Measurements from ENCODE around the gene RNH1. TPM values are rescaled to one million over a fixed set of nuclear protein-coding genes. Genes with fewer than 3 reads are reported as not detected.
"Not testable (repeated sequence)": the region's sequence is repeated elsewhere in the genome, so short reads cannot be mapped to it uniquely, and the experiment has no call there.

The RNH1 gene
- total RNA-seq, 1 donor from 2014 or later: 306 TPM

DNA sequence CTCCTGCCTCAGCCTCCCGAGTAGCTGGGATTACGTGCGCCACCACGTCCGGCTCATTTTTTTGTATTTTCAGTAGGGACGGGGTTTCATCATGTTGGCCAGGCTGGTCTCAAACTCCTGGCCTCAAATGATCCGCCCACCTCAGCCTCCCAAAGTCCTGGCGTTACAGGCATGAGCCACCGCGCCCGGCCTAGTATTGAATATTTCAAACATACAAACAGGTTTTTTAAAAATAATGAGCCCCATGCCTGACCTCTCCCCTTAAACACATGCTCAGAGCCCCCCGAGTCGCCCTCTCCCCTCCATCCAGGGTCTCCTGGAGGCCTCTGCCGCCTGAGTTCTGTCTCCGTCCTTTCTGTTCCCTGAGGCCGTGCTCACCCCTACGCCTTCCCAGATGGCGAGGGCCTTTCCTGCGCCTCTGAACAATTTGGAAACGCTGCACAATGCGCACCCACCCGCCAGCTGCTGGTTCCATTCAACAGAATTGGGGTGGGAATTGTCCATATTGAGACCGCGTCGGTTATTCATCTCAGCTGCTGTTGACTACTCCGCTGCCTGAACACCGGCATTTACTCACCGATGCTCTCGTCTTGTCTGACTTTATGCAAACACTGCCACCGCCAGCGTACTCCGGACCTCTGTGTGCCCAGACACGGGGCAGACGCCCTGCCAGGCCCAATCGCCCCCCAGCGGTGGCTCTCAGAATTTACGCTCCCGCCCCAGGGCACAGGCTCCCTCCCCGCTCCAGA lies 13.6 kb upstream of the RNH1 start:
- DNase-seq (ENCODE audit: low read depth, low spot score): no peak

DNA sequence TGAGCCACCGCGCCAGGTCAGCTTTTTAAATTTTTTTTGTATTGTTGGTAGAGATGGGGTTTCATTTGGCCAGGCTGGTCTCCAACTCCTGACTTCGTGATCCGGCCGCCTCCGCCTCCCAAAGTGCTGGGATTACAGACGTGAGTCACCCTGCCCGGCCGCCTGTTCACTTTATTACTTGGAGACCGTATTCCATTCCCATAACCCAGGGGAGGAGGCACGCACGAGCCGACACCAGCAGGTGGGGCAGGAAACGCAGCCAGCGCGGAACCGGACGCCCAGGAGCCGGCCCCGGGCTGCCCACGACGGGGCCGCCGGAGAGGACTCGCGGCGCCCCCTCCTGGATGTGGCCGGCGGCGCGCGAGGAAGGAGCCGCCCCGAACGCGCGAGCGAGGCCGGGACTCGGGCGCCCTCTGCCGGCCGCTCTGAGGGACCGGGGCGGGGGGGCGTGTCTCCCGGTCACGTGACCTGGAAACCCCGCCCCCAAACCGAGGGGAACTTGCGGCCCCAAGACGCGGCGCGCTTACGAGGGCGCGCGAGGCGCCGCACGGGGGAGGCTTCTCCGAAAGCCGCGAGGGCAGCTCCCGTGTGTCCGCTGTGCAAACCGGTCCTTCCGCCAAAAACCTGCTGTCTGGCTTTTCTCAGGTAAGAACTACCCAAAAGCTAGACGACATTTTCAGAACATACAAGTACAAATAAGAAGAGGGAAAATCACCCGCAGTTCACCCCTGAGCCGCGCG lies 11.6 kb upstream of the RNH1 start:
- DNase-seq (ENCODE audit: low read depth, low spot score): peak; percentile 78

DNA sequence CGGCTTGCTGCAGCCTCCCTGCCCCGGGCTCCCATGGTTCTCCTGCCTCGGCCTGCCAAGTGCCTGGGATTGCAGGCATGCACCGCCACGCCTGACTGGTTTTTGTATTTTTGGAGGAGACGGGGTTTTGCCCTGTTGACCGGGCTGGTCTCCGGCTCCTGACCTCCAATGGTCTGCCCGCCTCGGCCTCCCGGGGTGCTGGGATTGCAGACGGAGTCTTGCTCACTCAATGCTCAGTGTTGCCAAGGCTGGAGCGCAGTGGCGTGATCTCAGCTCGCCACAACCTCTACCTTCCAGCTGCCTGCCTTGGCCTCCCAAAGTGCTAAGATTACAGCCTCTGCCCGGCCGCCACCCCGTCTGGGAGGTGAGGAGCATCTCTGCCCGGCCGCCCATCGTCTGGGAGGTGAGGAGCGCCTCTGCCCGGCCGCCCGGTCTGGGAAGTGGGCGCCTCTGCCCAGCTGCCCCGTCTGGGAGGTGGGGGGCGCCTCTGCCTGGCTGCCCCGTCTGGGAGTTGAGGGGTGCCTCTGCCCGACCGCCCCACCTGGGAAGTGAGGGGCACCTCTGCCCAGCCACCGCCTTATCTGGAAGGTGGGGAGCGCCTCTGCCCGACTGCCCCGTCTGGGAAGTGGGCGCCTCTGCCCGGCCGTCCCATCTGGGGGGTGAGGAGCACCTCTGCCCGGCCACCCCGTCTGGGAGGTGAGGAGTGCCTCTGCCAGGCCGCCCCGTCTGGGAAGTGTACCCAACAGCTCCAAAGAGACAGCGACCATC lies 10.1 kb upstream of the RNH1 start:
- not testable (repeated sequence) for DNase-seq (ENCODE audit: low read depth, low spot score)

DNA sequence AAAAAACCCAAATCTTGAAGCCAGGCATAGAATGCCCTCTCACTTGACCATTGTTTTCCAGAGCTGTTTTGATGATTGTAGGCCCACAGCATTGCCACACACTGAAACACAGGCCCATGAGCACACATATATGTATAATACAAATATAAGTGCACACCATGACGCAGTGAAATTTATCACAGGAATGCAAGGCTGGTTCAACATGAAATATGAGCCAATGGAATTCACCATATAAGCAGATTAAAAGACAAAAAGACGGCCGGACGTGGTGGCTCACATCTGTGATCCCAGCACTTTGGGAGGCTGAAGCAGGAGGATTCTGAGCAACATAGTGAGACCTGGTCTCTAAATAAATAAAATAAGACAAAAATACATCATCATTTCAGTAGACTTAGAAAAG lies 9.4 kb upstream of the RNH1 start:
- DNase-seq (ENCODE audit: low read depth, low spot score): no peak

DNA sequence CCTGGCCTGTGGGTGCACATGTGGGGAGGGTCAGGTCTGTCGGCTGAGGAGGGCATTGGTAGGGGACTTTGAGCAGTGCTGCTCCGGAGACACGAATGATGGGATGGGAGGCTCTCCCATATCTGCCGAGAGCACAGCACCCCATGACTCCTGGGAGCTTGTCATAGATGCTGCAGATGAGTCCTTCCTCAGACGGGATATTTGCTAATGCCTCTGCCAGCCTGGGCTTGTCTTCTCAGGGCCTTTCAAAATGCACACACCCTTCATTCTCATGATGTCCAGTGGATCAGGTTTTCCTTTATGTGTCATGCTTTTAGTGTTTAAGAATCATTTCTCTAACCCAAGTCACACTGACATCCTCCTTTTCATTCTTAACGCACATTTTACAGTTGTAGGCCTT lies 8.1 kb upstream of the RNH1 start:
- no peak for DNase-seq (ENCODE audit: low read depth, low spot score)

DNA sequence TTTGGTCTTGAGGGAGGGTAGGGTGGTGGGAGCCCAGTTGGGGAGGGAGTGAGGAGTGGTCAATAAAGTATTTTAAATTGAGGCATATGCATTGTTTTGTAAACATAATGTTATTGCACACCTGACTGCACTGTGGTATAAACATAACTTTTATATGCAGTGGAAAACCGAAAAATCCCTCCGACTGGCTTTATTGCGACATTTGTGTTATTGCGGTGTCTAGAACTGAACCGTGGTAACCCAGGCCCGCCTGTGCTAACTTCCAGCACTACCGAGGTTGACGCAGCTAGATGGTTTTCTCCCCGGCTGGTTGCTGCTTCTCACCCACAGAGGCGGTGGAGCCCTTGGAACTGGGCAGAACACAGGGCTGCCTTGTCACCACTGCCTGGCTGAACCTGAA lies 7.6 kb upstream of the RNH1 start:
- no peak for DNase-seq (ENCODE audit: low read depth, low spot score)

DNA sequence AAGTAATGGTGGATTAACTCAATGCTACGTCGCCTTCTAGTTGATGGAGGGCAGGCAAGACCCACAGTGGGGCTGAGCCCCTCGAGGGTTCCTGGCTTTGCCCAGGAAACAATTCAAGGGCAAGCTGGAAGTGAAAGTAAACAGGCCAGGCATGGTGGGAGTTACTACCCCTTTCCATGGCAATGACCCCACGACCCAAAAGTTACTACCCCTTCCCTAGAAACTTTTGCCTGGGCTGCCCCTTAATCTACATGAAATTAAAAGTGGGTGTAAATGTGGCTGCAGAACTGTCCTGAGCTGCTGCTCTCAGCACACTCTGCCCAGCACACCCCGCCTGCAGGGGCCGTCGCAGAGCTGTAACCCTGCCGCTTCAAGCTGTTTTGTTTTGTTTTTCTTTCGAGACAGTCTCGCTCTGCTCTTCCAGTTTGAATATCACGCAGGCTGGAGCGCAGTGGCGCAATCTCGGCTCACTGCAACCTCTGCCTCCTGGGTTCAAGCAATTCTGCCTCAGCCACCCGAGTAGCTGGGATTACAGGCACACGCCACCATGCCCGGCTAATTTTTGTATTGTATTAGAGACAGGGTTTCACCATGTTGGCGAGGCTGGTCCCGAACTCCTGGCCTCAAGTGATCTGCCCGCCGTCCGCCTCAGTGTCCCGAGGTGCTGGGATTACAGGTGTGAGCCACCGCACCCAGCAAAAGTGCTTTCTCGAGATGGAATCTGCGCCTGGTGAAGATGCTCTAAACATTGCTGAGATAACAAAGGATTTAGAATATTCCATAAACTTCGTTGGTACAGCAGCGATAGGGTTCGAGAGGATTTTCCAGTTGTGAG lies 5.9 kb upstream of the RNH1 start:
- no peak for DNase-seq (ENCODE audit: low read depth, low spot score)

DNA sequence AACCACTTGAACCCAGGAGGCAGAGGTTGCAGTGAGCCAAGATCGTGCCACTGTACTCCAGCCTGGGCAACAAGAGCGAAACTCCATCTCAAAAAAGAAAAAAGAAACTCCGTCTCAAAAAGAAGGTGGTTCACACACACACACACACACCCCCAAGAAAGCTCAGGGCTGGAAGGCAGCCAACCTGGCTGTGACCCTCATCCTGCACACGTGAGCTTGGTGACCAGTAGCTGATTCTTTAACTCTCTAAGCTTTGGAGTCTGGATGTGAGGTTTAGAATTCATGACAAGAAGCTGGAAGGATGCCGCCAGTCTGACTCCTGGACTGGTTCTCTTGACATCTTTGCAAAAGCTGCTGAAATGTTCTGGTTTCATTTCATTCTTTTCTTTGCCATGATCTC lies 1.9 kb upstream of the RNH1 start:
- no peak for DNase-seq (ENCODE audit: low read depth, low spot score)

DNA sequence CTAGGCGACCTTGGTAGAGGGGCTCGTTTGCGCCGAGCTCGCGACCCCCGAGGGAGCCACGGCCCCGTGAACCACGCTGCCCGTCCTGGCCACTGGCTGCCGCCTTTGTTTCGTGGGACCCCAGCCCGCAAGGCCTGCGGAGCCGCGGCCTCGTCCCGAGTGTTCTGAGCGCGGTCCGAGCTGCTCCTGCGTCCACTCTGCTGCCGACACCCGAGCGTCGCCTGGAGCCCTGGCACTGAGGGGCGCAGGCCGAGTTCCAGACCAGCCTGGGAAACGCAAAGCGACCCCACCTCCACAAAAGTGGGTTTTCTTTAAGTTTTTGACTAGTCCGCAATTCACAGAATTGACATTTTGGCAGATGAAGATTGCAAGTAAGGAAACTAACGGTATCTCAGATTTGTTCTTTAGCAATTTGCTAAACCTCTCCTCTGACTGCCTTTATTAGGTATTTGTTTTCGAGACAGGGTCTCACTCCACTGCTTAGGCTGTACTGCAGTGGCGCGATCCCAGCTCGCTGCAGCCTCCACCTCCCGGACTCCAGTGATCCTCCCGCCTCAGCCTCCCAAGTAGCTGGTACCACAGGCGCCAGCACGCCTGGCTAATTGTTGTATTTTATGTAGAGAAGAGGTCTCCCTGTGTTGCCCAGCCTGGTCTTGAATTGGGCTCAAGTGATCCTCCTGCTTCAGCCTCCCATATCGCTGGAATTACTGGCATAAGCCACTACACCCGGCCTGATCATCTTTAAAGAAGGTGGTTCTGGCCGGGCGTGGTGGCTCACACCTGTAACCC lies 879 bp upstream of the RNH1 start:
- DNase-seq (ENCODE audit: low read depth, low spot score): no peak

DNA sequence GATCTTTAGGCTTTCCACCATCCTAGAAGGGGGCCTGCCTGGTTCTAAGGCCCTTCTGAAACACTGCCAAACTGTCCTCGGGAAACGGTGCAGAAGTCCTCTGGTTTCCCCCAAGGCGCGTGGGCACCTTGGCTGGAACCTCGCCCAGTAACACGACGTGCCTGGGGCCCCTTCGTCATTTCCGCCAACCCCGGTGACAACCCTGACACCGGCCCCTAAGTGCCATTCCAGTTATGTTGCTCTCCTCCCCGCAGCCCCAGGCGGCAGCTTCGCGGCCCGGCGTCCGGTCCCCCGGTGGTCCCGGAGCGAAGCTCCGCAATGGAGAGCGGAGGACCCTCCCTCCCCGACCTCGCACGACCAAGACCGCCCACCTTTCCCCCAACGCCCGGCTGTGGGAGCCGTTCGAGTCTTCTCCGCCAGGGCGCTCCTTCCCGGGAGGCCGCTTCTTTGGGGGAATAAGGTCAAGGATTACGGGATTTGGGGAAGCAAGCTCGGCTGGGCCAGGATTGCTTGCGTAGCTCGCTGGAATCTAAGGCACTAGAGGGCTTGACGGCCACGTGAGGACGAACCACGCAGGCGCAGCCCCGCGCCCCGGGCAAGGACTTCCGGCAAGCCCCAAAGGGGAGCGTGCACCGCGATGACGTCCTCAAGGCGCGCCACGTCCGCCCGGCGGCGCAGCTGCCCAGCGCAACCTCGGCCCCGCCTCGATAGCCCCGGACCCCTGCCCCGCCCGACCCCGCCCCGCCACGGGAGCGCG lies 626 bp downstream of the RNH1 start:
- peak; percentile 89 for DNase-seq (ENCODE audit: low read depth, low spot score)

DNA sequence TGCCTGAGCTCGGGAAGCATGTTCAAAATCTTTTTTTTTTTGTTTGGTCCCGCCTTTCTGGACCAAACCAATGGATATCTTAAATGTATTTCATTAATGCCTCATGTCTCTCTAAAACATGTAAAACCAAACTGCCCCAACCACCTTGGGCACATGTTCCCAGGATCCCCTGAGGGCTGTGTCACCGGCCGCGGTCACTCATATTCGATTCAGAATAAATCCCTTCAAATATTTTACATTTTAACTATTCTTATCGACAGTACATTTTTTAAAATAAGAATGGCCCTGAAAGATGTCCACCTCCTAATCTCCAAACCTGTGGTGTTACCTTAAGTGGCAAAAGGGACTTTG lies 2.1 kb downstream of the RNH1 start:
- no peak for DNase-seq (ENCODE audit: low read depth, low spot score)

DNA sequence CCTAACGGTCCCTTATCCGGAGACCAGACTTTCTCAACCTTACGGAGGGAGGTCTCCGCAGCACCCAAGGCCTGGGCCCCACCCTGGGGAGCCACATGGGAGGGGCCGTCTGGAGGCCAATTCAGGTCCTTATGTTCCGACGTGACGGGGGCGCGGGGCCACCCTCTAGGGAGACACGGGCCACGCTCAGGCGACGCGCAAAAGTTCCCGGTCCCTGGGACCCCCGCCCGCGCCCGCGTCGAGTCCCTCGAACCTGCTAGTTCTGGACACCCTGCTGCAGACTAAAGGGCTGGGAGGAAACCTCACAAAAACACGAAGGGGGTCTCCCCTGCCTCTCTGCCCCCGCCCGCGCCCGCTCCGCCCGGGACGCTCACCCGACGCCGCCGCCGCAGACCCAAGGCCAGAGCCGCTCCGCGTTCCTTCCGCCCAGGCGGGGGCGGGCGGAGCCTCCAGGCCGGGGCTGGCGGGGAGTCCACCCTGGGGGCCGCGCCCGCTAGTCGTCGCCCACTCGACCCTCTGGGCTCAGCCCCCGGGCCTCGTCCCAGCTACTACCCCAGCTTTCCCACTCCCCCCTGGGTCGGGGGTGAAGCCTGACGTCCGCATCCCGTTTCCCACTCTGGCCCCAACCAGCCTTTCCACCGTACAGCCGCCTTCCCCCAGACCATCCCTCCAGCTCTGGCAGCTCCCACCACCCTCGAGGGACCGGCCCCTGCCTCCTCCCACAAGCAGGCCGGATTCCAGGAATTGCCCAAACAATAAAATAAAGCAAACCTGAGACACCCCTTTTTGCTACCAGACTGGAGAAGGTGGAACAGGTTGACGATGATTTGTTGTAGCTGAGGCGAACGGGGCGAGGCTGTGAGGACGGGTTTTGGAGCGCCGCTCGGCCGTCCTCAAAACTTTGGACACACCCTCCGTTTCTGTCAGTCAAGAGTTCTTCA lies 2.7 kb downstream of the RNH1 start:
- no peak for DNase-seq (ENCODE audit: low read depth, low spot score)

DNA sequence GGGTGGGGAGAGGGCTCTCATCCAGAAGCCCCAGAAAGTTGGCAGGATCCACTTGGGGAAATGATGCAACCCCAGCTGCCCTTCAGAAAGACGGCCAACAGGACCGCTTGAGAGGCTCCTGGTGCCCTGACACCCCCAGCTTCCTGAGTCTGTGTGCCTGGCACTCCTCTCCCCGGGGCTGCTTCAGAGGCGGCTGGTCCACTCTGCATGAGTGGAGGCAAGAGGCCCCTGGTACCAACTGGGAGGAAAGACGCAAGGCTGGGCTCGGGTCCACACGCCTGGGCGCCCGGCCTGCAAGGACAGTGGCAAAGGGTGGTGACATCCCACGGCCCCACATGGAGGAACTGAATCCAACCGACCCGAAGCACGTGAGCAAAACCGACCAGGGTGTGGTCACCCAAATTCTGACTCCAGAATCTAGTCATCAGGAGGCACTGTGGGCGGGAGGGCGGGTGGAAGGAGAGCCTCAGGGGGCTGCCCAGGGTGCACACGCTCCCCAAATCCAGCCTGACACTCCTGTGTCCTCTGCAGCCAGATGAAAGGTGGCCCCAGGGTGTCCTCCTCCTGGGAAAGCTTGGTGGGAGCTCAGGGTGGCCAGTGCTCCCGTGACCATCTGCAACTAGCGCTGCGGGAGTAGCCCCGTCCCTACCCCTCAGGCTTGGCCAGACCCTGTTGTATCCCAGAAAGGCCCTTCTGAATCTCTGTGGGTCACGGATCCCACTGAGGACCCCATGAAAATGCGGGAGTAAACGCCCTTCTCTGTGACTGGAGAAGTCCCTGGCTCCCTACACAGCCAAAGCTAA lies 3.7 kb downstream of the RNH1 start:
- DNase-seq (ENCODE audit: low read depth, low spot score): no peak

DNA sequence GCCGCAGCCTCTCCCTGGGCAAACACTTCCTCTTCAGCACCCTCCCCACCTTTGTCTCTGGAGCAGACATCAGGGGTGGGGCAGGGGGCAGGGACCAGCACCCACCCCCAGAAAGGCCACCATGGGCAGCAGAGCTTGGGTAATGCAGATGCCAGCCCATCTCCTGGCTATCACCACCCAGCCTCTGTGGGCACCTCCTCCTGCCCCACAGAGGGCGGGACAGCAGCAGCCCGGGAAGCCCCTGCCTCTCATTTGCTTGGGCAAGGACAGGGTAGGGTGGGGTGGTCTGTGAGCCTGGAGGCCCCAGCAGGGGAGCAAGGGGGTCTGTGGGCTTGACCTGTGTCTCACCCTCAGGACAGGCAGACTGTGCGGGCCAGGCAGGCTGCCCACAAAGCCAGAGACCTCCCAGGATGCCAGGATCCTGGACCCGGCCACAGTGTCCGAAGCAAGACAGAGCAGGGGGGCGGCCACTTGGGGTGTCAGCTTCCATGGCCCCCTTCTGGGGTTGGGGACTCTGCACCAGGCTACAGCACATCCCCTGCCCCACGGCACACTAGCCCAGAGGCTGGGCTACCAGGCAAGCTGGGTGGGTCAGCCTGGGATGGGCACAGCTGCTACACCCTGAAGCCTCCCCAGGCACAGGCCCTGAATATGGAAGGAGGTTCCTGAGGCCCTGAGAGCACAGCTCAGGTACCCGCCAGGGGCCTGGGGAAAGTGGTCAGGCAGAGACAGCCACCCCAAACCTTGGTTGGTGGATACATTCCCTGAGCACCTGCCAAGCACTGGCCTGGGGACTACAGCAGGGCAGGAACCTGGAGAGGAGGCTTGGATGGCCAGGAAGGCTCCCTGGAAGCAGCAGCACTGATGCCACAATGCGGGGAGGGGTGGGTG lies 4.5 kb downstream of the RNH1 start:
- DNase-seq (ENCODE audit: low read depth, low spot score): no peak

DNA sequence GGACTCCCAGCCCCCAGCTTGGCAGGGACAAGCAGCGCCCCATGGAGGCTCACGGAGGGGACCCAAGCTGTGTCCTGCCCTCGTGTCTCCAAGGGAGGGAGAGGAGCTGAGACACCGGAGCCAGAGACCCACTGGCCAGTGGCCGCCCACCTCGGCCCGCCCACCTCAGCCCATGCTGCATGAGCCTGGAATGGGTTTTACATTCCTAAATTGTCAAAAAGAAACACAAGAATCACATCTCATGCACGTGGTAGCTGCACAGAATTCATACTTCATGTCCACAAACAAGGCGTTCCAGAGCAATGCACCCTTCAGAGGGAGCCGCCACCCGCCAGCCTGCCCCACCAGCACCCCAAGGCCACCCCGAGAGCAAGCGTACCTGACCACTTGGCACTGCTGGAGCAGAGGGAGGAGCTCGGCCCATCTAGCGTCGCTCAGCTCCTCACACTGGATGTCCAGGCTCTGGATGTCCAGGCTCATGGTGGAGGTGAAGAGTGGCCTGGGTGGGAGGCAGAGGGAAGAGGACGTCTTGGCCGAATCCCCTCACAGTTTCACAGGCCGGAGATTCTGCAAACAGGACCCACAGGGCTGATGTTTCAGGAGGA lies 5.3 kb downstream of the RNH1 start:
- no peak for DNase-seq (ENCODE audit: low read depth, low spot score)

DNA sequence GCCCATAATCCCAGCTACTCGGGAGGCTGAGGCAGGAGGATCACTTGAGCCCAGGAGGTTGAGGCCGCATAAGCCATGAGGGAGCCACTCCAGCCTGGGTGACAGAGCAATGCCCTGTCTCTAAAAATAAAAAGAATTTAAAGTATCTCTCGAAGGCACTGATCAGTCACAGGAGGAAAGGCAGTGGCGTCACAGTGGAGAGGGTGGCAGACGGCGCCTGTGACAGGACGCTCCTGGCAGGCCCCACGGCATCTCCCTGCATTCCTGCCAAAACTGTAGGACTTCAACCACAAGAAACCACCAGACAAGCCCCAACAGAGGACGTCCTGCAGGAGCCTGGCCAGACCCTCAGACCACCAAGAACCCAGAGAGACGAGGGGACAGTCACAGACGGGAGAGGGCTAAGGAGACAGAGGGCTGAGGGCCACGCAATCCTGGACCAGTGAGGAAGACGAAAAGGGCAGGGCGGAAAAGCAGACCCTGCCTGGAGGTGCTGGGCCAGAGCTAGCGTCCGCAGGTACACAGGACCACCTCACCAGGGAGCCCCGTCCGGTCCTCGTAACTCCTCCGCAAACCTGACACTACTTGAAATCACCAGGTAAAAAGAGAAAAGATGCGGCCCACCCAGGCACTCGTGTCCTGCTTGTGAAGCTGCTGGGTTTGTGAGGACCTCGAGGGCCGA lies 5.9 kb downstream of the RNH1 start:
- no peak for DNase-seq (ENCODE audit: low read depth, low spot score)

All from pulmonary artery endothelial cell (primary cell).